Measurements from ENCODE around the gene C1QTNF12. TPM values are rescaled to one million over a fixed set of nuclear protein-coding genes. Genes with fewer than 3 reads are reported as not detected.
A peak's percentile ranks its signal among the peaks of the same experiment; 100 is the strongest.

C1QTNF12 gene
- total RNA-seq, 4 donors from 2014 or later: 0.33 to 0.52 TPM; not detected in 2

DNA sequence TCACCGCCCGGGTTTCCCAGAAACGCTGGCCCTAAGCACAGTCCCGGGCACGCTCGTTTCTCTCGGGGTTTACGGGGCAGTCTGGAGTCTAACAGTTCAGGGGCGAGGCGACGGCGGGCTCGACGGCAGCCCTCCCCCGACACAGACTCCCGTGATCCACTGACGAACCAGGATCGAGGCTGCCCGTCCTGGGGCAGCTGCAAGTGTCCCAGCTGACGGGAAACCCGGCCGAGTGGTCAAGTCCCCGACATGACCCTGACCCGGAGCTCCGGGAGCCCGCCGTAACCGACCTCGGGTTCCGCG lies 26.6 kb upstream of the C1QTNF12 start:
- Histone ChIP-seq H3K9me3 (no peaks in the 10 kb centered on the region), H3K36me3 (peaks cover 3 to 13% (median 7%) of the 10 kb centered on the region in 4 donors)
- no CpG with 5 or more reads among the region's 31 CpGs for WGBS

DNA sequence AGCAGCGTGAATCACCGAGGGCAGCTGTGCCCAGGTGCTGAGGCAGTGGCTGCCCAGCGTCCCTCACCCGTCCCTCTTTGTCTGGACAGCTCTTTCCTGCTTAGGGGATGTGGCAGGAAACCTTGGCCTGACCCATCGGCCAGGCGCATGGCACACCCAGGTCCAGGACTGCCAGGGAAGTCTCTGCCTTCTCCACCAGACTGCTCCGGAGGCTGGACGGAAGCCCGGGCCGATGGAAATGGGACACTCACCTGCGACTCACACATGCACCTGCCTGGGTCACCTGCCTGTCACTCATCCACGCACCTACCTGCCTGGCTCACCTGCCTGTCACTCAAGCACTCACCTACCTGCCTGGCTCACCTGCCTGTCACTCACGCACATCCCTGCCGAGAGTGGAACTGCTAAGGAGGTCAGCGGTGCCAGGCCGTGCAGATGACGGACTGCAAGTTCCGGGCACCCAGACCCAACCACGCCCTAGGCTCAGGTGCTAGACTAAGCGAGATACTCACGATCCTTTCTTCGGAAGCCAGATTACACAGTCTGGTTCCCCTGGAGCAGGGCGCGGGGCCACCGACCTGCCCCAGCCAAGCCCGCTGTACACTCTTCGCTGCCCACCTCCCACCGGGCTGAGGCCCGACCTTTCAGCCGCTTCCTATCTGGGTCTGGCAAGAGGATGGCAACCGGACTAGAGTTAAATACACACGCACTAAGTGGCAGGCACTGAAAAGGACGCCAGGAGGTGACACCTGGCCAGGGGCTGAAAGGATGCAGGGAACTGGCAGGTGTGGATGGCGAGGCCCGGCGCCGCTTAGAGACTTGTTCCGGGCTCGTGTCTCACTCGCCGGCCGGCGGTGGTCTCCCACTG lies 26.1 kb upstream of the C1QTNF12 start:
- peak overlapping the region; percentile 81 to 92 (median 86) for H3K27ac ChIP-seq (replicated peaks in 1 of 4)
- intact Hi-C loops (cut with DNase I): loop anchor here (5.0 kb wide), 1 partner anchor 40 kb away; the partner anchor contains the start of genes B3GALT6 and SDF4
- peaks cover 40 to 75% (median 53%) of the 10 kb centered on the region in 4 donors for H3K4me1 ChIP-seq
- TF ChIP-seq POLR2A (IDR thresholded peaks at IDR 0.05; ENCODE audit: low read depth) (no peak), EP300 (IDR thresholded peaks at IDR 0.05) (no peak), POLR2AphosphoS5 (IDR thresholded peaks at IDR 0.05) (no peak)
- TF ChIP-seq, protein P1, sequence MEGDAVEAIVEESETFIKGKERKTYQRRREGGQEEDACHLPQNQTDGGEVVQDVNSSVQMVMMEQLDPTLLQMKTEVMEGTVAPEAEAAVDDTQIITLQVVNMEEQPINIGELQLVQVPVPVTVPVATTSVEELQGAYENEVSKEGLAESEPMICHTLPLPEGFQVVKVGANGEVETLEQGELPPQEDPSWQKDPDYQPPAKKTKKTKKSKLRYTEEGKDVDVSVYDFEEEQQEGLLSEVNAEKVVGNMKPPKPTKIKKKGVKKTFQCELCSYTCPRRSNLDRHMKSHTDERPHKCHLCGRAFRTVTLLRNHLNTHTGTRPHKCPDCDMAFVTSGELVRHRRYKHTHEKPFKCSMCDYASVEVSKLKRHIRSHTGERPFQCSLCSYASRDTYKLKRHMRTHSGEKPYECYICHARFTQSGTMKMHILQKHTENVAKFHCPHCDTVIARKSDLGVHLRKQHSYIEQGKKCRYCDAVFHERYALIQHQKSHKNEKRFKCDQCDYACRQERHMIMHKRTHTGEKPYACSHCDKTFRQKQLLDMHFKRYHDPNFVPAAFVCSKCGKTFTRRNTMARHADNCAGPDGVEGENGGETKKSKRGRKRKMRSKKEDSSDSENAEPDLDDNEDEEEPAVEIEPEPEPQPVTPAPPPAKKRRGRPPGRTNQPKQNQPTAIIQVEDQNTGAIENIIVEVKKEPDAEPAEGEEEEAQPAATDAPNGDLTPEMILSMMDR (IDR thresholded peaks at IDR 0.05): no peak
- DNase-seq (ENCODE audit: extremely low spot score): no peak
- peaks cover 4 to 18% (median 13%) of the 10 kb centered on the region in 4 donors for H3K36me3 ChIP-seq
- peak overlapping the region; percentile 69 to 98 (median 96) for H3K4me3 ChIP-seq
- WGBS: 62% methylated on average over 23 of the region's 43 CpGs
- no peaks in the 10 kb centered on the region for H3K9me3 ChIP-seq
- no peaks in the 10 kb centered on the region for H3K27me3 ChIP-seq

More for the DNA sequence above, 26.6 kb upstream of the C1QTNF12 start:
- peak overlapping the region; percentile 69 to 98 (median 96) for H3K4me3 ChIP-seq
- peaks cover 40 to 69% (median 53%) of the 10 kb centered on the region in 4 donors for H3K4me1 ChIP-seq
- intact Hi-C loops (cut with DNase I): loop anchor here (5.0 kb wide), 1 partner anchor 41 kb away; the partner anchor contains the start of genes B3GALT6 and SDF4
- no peak for DNase-seq (ENCODE audit: extremely low spot score)
- no peak for TF ChIP-seq POLR2A (IDR thresholded peaks at IDR 0.05; ENCODE audit: low read depth)
- no peak for TF ChIP-seq POLR2AphosphoS5 (IDR thresholded peaks at IDR 0.05)
- TF ChIP-seq, protein P1 (IDR thresholded peaks at IDR 0.05): no peak
- TF ChIP-seq EP300 (IDR thresholded peaks at IDR 0.05): no peak
- H3K27ac ChIP-seq (replicated peaks in 1 of 4): peak overlapping the region; percentile 81 to 92 (median 86)
- no peaks in the 10 kb centered on the region for H3K27me3 ChIP-seq

DNA sequence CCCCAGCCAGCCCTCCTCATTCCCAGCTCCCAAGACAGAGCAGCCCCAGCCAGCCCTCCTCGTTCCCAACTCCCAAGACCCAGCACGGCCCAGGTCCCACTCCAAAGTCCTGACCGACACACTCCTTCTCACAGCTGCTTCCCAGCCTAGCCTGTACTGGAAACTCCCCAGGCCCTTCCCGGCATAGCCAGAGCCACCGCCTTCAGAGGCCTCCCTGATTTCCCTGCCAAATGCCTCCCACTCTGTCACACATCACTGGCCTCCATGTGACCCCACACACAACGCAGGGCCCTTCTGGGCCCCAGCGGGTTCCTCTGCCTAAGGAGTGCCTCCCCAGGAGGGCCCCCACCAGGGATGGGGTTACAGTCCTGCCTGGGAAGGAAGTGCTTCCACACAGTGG lies 24.3 kb upstream of the C1QTNF12 start:
- Histone ChIP-seq H3K27ac (replicated peaks in 1 of 4) (no peak overlapping the region), H3K27me3 (no peaks in the 10 kb centered on the region), H3K36me3 (peaks cover 18 to 36% (median 29%) of the 10 kb centered on the region in 4 donors), H3K4me3 (peak overlapping the region in 2 of 4 donors; percentile 10), H3K4me1 (peaks cover 40 to 76% (median 53%) of the 10 kb centered on the region in 4 donors), H3K9me3 (no peaks in the 10 kb centered on the region)
- DNase-seq (ENCODE audit: extremely low spot score): no peak
- TF ChIP-seq, protein P1 (IDR thresholded peaks at IDR 0.05): no peak
- TF ChIP-seq POLR2A (IDR thresholded peaks at IDR 0.05; ENCODE audit: low read depth) (no peak), EP300 (IDR thresholded peaks at IDR 0.05) (no peak), POLR2AphosphoS5 (IDR thresholded peaks at IDR 0.05) (no peak)
- intact Hi-C loops (cut with DNase I): loop anchor here (5.0 kb wide), 1 partner anchor 39 kb away; the partner anchor contains the start of genes B3GALT6 and SDF4
- 60% methylated on average over 7 of the region's 7 CpGs for WGBS

DNA sequence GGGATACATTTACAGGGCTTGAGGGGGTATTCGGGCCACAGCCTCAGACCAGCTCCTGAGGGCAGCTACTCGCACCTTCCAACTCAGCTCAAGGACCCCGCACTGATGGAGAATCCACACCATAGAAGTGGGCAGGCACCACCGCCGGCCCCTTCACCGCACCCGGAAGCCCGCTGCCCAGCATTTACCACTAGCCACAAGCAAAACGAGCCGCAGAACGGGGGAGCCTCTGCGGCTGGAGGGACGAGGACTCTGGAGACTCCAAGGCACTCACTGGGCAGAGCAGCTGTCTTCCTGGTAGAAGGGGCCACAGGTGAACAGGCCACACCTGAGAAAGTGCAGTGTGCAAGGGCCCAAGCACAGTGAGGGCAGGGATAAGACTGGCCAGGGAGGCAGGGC lies 21.8 kb upstream of the C1QTNF12 start:
- Histone ChIP-seq H3K4me3 (no peak overlapping the region), H3K27ac (replicated peaks in 1 of 4) (no peak overlapping the region), H3K4me1 (peaks cover 31 to 66% (median 44%) of the 10 kb centered on the region in 4 donors), H3K9me3 (no peaks in the 10 kb centered on the region), H3K36me3 (peaks cover 27 to 61% (median 54%) of the 10 kb centered on the region in 4 donors), H3K27me3 (no peaks in the 10 kb centered on the region)
- no peak for DNase-seq (ENCODE audit: extremely low spot score)
- TF ChIP-seq POLR2AphosphoS5 (IDR thresholded peaks at IDR 0.05): no peak
- TF ChIP-seq EP300 (IDR thresholded peaks at IDR 0.05): no peak
- TF ChIP-seq, protein P1 (IDR thresholded peaks at IDR 0.05): no peak
- TF ChIP-seq POLR2A (IDR thresholded peaks at IDR 0.05; ENCODE audit: low read depth): no peak
- intact Hi-C loops (cut with DNase I): no loop called here
- WGBS: 94% methylated on average over 13 of the region's 13 CpGs
